MCF 10A (cell line): ENCODE data around the gene DYNC2H1. TPM values are rescaled to one million over a fixed set of nuclear protein-coding genes. Genes with fewer than 3 reads are reported as not detected.

Source experiments
- BruUV-seq: library from RNA; stranded (reverse); fragments of 400-500 nt; replicated peaks from 2 replicates; lab custom pipeline; 2021; lab: Mats Ljungman, UMichigan
- CTCF ChIA-PET: fragments of 300-600 bp; sonication (Branson Sonifier 250); formaldehyde crosslinking; extraction: SDS; loops from one replicate; lab custom pipeline; 2021; ENCODE audit warnings: antibody characterized with exemption, inconsistent platforms; lab: Yijun Ruan, JAX
- POLR2A ChIA-PET: fragments of 300-600, 350-650 bp; sonication (Branson Sonifier 250); formaldehyde crosslinking; extraction: SDS; loops from one replicate; lab custom pipeline; 2020; ENCODE audit warnings: antibody characterized with exemption, inconsistent platforms; lab: Yijun Ruan, JAX
- DNase-seq: peaks from one replicate; pipeline ENCODE4 v3.0.0-alpha.2; 2018; ENCODE audit not compliant: unreplicated experiment
- H3K27ac Mint-ChIP-seq: one replicate; pipeline ENCODE4 v1.8.0; 2022; ENCODE audit warnings: mild to moderate bottlenecking, low read depth, mixed read lengths; ENCODE audit not compliant: unreplicated experiment
- H3K27me3 Mint-ChIP-seq: one replicate; pipeline ENCODE4 v1.8.0; 2022; ENCODE audit warnings: mixed read lengths; ENCODE audit not compliant: insufficient read depth, unreplicated experiment
- H3K36me3 Mint-ChIP-seq: one replicate; pipeline ENCODE4 v1.8.0; 2022; ENCODE audit warnings: mild to moderate bottlenecking, moderate library complexity, mixed read lengths; ENCODE audit not compliant: insufficient read depth, unreplicated experiment
- H3K4me1 Mint-ChIP-seq: one replicate; pipeline ENCODE4 v1.8.0; 2022; ENCODE audit warnings: mixed read lengths; ENCODE audit not compliant: insufficient read depth, unreplicated experiment
- H3K4me3 Mint-ChIP-seq: one replicate; pipeline ENCODE4 v1.8.0; 2022; ENCODE audit warnings: mild to moderate bottlenecking, moderate library complexity, mixed read lengths; ENCODE audit not compliant: unreplicated experiment
- H3K9me3 Mint-ChIP-seq: one replicate; pipeline ENCODE4 v1.8.0; 2022; ENCODE audit warnings: mixed read lengths; ENCODE audit not compliant: unreplicated experiment
- CTCF ChIP-seq: fragments of 200-600 bp; IDR thresholded peaks from one replicate; pipeline ENCODE4 v1.8.0; 2022; ENCODE audit warnings: antibody characterized with exemption, mild to moderate bottlenecking; ENCODE audit not compliant: unreplicated experiment
- intact Hi-C: fragments of 100-400 bp; cut with micrococcal nuclease; formaldehyde crosslinking; loops from 2 replicates; pipeline ENCODE4 v1.14.1; 2022
- total RNA-seq: library from RNA; stranded (reverse); gene quantifications from 2 replicates; pipeline ENCODE4 v1.2.3, GENCODE V29; 2022

Gene DYNC2H1
- total RNA-seq, 1 experiment from 2014 or later: 23.0 TPM

DNA sequence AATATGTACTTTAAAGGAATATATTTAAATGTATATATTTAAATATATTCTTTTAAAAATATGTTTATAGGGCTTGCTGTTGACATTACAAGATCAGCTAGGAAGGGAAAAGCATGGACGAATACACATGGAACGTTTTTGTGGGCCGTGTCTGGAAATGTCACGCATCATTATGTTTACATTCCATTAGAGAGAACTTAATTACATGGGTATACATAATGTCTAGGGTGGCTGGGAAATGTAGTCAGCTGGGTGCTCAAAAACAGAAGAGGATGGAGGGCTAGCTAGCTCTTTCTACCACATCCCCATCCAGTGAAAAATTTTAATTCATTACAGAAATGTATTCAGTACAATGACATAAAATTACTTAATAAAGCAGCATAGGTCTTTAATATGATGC, 371.2 kb downstream of the DYNC2H1 start:
- POLR2A ChIA-PET: interaction anchor here (0.6 to 1.4 kb wide), 2 partner anchors 10 to 1293 kb away, joined by 3 read pairs; no protein-coding TSS in a partner anchor
- BruUV-seq: no TSS peak
- CTCF ChIA-PET: interaction anchor here (0.7 to 1.1 kb wide), 3 partner anchors 12 to 152 kb away, joined by 3 to 5 read pairs (median 3); no protein-coding TSS in a partner anchor
- Mint-ChIP-seq H3K36me3 (no peaks in the 10 kb centered on the region), H3K4me1 (no peaks in the 10 kb centered on the region), H3K27ac (no peak overlapping the region), H3K4me3 (no peak overlapping the region), H3K9me3 (no peaks in the 10 kb centered on the region), H3K27me3 (no peaks in the 10 kb centered on the region)
- intact Hi-C loops: loop anchor here (5.0 kb wide), 1 partner anchor 122 kb away; no protein-coding TSS in a partner anchor
- no peak for TF ChIP-seq CTCF
- no peak for DNase-seq

GRCh38 chr11:103483996-103484395, 374.8 kb downstream of the DYNC2H1 start:
- H3K27ac Mint-ChIP-seq: no peak overlapping the region
- intact Hi-C loops: loop anchor here (5.0 kb wide), 1 partner anchor 118 kb away; no protein-coding TSS in a partner anchor
- no peaks in the 10 kb centered on the region for H3K4me1 Mint-ChIP-seq

DNA sequence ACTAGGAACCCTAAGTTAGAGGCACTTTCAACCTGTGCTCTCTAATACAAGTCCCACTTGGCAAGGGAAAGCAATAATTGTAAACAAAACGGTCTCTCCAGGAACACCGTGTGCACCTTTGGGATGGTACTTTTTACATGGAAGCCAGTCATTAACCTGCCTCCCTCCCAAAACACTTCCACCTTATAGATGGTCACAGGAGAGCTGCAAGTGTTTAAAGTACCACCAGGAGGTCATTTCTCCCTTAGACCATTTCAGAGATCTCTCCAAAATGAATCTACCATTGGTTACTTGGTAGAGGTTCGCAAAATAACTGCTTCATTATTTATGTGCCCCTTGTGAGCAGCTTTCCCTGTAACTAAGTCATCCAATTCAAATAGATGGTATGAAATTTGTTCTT, 375.3 kb downstream of the DYNC2H1 start:
- Mint-ChIP-seq H3K4me3 (no peak overlapping the region), H3K9me3 (no peaks in the 10 kb centered on the region), H3K27me3 (no peaks in the 10 kb centered on the region), H3K36me3 (peaks cover 6% of the 10 kb centered on the region), H3K27ac (no peak overlapping the region), H3K4me1 (no peaks in the 10 kb centered on the region)
- ChIA-PET CTCF (no interaction called here), POLR2A (no interaction called here)
- intact Hi-C loops: loop anchor here (5.0 kb wide), 1 partner anchor 118 kb away; no protein-coding TSS in a partner anchor
- no peak for TF ChIP-seq CTCF
- DNase-seq: no peak
- no TSS peak for BruUV-seq

More at GRCh38 chr11:103483996-103484395, 374.8 kb downstream of the DYNC2H1 start:
- Mint-ChIP-seq H3K36me3 (peaks cover 6% of the 10 kb centered on the region), H3K27me3 (no peaks in the 10 kb centered on the region), H3K4me3 (no peak overlapping the region), H3K9me3 (no peaks in the 10 kb centered on the region)
- DNase-seq: no peak
- ChIA-PET CTCF (interaction anchor here (0.6 kb wide), 1 partner anchor 66 kb away, joined by 4 read pairs; no protein-coding TSS in a partner anchor), POLR2A (no interaction called here)
- TF ChIP-seq CTCF: no peak
- BruUV-seq: no TSS peak

- ChIA-PET CTCF (interaction anchor here (1.5 kb wide), 1 partner anchor 114 kb away, joined by 4 read pairs; no protein-coding TSS in a partner anchor), POLR2A (interaction anchor here (0.8 kb wide), 1 partner anchor 9 kb away, joined by 5 read pairs; no protein-coding TSS in a partner anchor)
- intact Hi-C loops: no loop called here
- Mint-ChIP-seq H3K27ac (no peak overlapping the region), H3K4me1 (no peaks in the 10 kb centered on the region), H3K4me3 (no peak overlapping the region), H3K36me3 (peaks cover 6% of the 10 kb centered on the region), H3K9me3 (no peaks in the 10 kb centered on the region), H3K27me3 (no peaks in the 10 kb centered on the region)
- TF ChIP-seq CTCF: no peak
- BruUV-seq: no TSS peak
- DNase-seq: no peak
Measured at GRCh38 chr11:103486604-103487003, 377.4 kb downstream of the DYNC2H1 start.
